ENCODE measurements around the gene PRDM13. TPM values are rescaled to one million over a fixed set of nuclear protein-coding genes. Genes with fewer than 3 reads are reported as not detected.

Gene PRDM13
- total and polyA plus RNA-seq, 10 of the 15 experiments (the other 5 are each of a cell fraction or from before 2014, with no cell fraction given), result 0.02 to 0.15 (median 0.03) TPM; not detected in 6

DNA sequence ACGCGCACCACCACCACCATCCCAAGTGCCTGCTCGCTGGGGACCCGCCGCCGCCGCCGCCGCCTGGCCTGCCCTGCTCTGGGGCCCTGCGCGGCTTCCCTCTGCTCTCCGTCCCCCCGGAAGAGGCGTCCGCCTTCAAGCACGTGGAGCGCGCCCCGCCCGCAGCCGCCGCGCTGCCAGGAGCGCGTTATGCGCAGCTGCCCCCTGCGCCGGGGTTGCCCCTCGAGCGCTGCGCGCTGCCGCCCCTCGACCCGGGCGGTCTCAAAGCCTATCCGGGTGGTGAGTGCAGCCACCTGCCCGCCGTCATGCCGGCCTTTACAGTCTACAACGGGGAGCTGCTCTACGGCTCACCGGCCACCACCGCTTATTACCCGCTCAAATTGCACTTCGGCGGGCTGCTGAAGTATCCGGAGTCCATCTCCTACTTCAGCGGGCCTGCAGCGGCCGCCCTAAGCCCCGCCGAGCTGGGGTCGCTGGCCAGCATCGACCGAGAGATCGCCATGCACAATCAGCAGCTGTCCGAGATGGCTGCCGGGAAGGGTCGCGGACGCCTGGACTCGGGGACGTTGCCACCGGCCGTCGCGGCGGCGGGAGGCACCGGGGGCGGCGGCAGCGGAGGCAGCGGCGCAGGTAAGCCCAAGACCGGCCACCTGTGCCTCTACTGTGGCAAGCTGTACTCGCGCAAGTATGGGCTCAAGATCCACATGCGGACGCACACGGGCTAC lies 7.2 kb downstream of the PRDM13 start:
- DNase-seq (ENCODE audit: low read depth, low spot score) (no peak), FAIRE-seq (no peak), ATAC-seq (peak; percentile 77)
- peak overlapping the region; percentile 65 for H3K4me2 ChIP-seq (ENCODE audit: control insufficient read depth, insufficient read depth)
- peak overlapping the region; percentile 49; the same call in 1 of the 2 replicates for H3K4me3 ChIP-seq
- no peaks in the 10 kb centered on the region for H4K20me1 ChIP-seq (ENCODE audit: control insufficient read depth, insufficient read depth)
- in situ Hi-C loops (cut with MboI), result no loop called here
- no TSS peak for BruUV-seq (replicated peaks)
- CTCF ChIA-PET, result interaction anchor here (1.2 kb wide), 1 partner anchor 146 kb away, joined by 3 read pairs; no protein-coding TSS in a partner anchor
- peaks cover 4% of the 10 kb centered on the region; the same call in 2 of the 3 replicates for H3K9me3 ChIP-seq (replicated peaks; ENCODE audit: control insufficient read depth, insufficient read depth, low read length)
- POLR2A ChIA-PET, result no interaction called here
- H3K36me3 ChIP-seq (ENCODE audit: control insufficient read depth in 2 of 2, insufficient read depth in 2 of 2, low read length in 1 of 2), result no peaks in the 10 kb centered on the region
- peaks cover 3 to 16% of the 10 kb centered on the region in 2 experiments for H3K27me3 ChIP-seq (replicated peaks in 1 of 2; ENCODE audit: control insufficient read depth in 2 of 2, insufficient read depth in 2 of 2, low read length in 1 of 2)
- intact Hi-C loops (cut with micrococcal nuclease; ENCODE audit: unreplicated experiment), result loop anchor here (5.0 kb wide), 3 partner anchors 97 to 282 kb away; partner anchors contain the start of gene USP45
- H3K79me2 ChIP-seq (ENCODE audit: control insufficient read depth, insufficient read depth, low read length), result no peaks in the 10 kb centered on the region
- H3K27ac ChIP-seq (ENCODE audit: control insufficient read depth, insufficient read depth), result no peak overlapping the region
- RAD21 ChIA-PET (ENCODE audit: unreplicated experiment), result no interaction called here
- SMC1A ChIA-PET (ENCODE audit: uncharacterized antibody, unreplicated experiment), result no interaction called here
- H2AFZ ChIP-seq (ENCODE audit: control insufficient read depth, low read depth, low read length), result peak overlapping the region; percentile 81
- WGBS (ENCODE audit: insufficient coverage, insufficient replicate concordance, low lambda C conversion rate, missing lambda C conversion rate), result 8% methylated on average over 68 of the region's 82 CpGs
- no peak overlapping the region for H3K9ac ChIP-seq (ENCODE audit: control insufficient read depth, insufficient read depth, low read length)
- peaks cover 19% of the 10 kb centered on the region for H3K4me1 ChIP-seq (ENCODE audit: control insufficient read depth, insufficient read depth, low read length)
- TF ChIP-seq POLR2A (IDR thresholded peaks at IDR 0.05; ENCODE audit: low read depth, low read length) (peak; percentile 44), TCF3 (IDR thresholded peaks at IDR 0.05; ENCODE audit: borderline replicate concordance, insufficient read depth, low read depth, low read length) (0 out of 2 replicates have a peak, but pooled peaks have one; percentile 8), RB1 (IDR thresholded peaks at IDR 0.05; ENCODE audit: borderline replicate concordance) (no peak), RUNX3 (IDR thresholded peaks at IDR 0.05; ENCODE audit: low read length) (no peak), HCFC1 (IDR thresholded peaks at IDR 0.05; ENCODE audit: low read length) (no peak), KDM1A (IDR thresholded peaks at IDR 0.05; ENCODE audit: borderline replicate concordance) (no peak), SRF (IDR thresholded peaks at IDR 0.05; ENCODE audit: low read depth in 2 of 2, low read length in 2 of 2) (no peak), POLR2AphosphoS2 (IDR thresholded peaks at IDR 0.05; ENCODE audit: low read depth, low read length) (no peak), ZZZ3 (IDR thresholded peaks at IDR 0.05; ENCODE audit: control insufficient read depth, insufficient read length, low read depth) (no peak), EZH2 (IDR thresholded peaks at IDR 0.05; ENCODE audit: borderline replicate concordance, control insufficient read depth, low read depth, low read length) (no peak), SPI1 (IDR thresholded peaks at IDR 0.05; ENCODE audit: borderline replicate concordance, insufficient read depth, low read depth, low read length) (no peak), YBX1 (IDR thresholded peaks at IDR 0.05) (no peak), BHLHE40 (IDR thresholded peaks at IDR 0.05; ENCODE audit: borderline replicate concordance in 1 of 2, low read depth in 2 of 2, low read length in 1 of 2) (peak; percentile 18 to 69; a peak in 3 of 4 replicates), BRCA1 (IDR thresholded peaks at IDR 0.05; ENCODE audit: low read depth, low read length) (no peak), HDAC2 (IDR thresholded peaks at IDR 0.05) (no peak), SREBF1 (IDR thresholded peaks at IDR 0.05; ENCODE audit: low read length) (no peak), ESRRA (IDR thresholded peaks at IDR 0.05; ENCODE audit: low read length) (no peak), SMARCA5 (IDR thresholded peaks at IDR 0.05) (no peak)
- TF ChIP-seq, protein P1, sequence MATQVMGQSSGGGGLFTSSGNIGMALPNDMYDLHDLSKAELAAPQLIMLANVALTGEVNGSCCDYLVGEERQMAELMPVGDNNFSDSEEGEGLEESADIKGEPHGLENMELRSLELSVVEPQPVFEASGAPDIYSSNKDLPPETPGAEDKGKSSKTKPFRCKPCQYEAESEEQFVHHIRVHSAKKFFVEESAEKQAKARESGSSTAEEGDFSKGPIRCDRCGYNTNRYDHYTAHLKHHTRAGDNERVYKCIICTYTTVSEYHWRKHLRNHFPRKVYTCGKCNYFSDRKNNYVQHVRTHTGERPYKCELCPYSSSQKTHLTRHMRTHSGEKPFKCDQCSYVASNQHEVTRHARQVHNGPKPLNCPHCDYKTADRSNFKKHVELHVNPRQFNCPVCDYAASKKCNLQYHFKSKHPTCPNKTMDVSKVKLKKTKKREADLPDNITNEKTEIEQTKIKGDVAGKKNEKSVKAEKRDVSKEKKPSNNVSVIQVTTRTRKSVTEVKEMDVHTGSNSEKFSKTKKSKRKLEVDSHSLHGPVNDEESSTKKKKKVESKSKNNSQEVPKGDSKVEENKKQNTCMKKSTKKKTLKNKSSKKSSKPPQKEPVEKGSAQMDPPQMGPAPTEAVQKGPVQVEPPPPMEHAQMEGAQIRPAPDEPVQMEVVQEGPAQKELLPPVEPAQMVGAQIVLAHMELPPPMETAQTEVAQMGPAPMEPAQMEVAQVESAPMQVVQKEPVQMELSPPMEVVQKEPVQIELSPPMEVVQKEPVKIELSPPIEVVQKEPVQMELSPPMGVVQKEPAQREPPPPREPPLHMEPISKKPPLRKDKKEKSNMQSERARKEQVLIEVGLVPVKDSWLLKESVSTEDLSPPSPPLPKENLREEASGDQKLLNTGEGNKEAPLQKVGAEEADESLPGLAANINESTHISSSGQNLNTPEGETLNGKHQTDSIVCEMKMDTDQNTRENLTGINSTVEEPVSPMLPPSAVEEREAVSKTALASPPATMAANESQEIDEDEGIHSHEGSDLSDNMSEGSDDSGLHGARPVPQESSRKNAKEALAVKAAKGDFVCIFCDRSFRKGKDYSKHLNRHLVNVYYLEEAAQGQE (IDR thresholded peaks at IDR 0.05; ENCODE audit: low read depth, low read length), result no peak; the same call in 1 of the 2 replicates
- TF ChIP-seq, protein P2, sequence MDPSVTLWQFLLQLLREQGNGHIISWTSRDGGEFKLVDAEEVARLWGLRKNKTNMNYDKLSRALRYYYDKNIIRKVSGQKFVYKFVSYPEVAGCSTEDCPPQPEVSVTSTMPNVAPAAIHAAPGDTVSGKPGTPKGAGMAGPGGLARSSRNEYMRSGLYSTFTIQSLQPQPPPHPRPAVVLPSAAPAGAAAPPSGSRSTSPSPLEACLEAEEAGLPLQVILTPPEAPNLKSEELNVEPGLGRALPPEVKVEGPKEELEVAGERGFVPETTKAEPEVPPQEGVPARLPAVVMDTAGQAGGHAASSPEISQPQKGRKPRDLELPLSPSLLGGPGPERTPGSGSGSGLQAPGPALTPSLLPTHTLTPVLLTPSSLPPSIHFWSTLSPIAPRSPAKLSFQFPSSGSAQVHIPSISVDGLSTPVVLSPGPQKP (IDR thresholded peaks at IDR 0.05; ENCODE audit: low read depth, low read length), result no peak
- TF ChIP-seq, protein P3, sequence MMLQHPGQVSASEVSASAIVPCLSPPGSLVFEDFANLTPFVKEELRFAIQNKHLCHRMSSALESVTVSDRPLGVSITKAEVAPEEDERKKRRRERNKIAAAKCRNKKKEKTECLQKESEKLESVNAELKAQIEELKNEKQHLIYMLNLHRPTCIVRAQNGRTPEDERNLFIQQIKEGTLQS (IDR thresholded peaks at IDR 0.05; ENCODE audit: borderline replicate concordance, extremely low read depth, low read depth, low read length), result no peak

Measured in GM12878 (cell line).